ENCODE data around the gene MUL1. TPM values are rescaled to one million over a fixed set of nuclear protein-coding genes. Genes with fewer than 3 reads are reported as not detected.
A peak's percentile ranks its signal among the peaks of the same experiment; 100 is the strongest.

The MUL1 gene
- total and polyA plus RNA-seq, 2 of the 8 experiments (the other 6 are each of a cell fraction or from before 2014, with no cell fraction given): 16.4 to 20.8 TPM

- Histone ChIP-seq H2BK5ac (ENCODE audit: low read depth, low read length) (no peak overlapping the region), H3K14ac (ENCODE audit: insufficient read length) (no peak overlapping the region), H2BK15ac (ENCODE audit: low read length) (no peak overlapping the region), H3K23me2 (ENCODE audit: low read depth, low read length) (no peaks in the 10 kb centered on the region; the same call in 1 of the 2 replicates), H2AK5ac (ENCODE audit: low read depth, low read length) (no peak overlapping the region), H2AFZ (ENCODE audit: low read length) (peak overlapping the region; percentile 79; the same call in 1 of the 2 replicates), H3K23ac (ENCODE audit: insufficient read length) (no peak overlapping the region), H3K9me3 (ENCODE audit: insufficient read depth in 2 of 2, low read depth in 1 of 2, low read length in 1 of 2) (no peaks in the 10 kb centered on the region), H2BK20ac (ENCODE audit: low read length) (no peak overlapping the region), H3K36me3 (ENCODE audit: control insufficient read depth in 2 of 4, insufficient read depth in 4 of 4, low read length in 3 of 4) (no peaks in the 10 kb centered on the region), H3K4ac (replicated peaks; ENCODE audit: insufficient read length, low read depth, low read length) (no peak overlapping the region), H4K20me1 (replicated peaks in 1 of 2; ENCODE audit: control insufficient read depth in 1 of 2, insufficient read depth in 2 of 2, low read length in 2 of 2) (no peaks in the 10 kb centered on the region), H2BK12ac (ENCODE audit: low read depth, low read length) (no peak overlapping the region), H4K5ac (ENCODE audit: insufficient read length, low read depth, low read length) (peak overlapping the region; percentile 82), H4K91ac (replicated peaks; ENCODE audit: insufficient read length, low read length) (no peak overlapping the region), H3K18ac (ENCODE audit: extremely low read depth, low read length) (0 out of 2 replicates have a peak overlapping the region, but pooled peaks have one; percentile 10), H3K56ac (replicated peaks; ENCODE audit: insufficient read length, low read depth, low read length) (no peak overlapping the region), H3K4me1 (replicated peaks in 1 of 4; ENCODE audit: control insufficient read depth in 3 of 4, insufficient read depth in 4 of 4, low read length in 3 of 4) (peaks cover 0 to 3% (median 2%) of the 10 kb centered on the region in 4 experiments; a peak in 2 of 7 replicates), H3K4me2 (ENCODE audit: insufficient read depth in 1 of 2, low read depth in 2 of 2, low read length in 2 of 2) (peak overlapping the region; percentile 88 to 92), H2BK120ac (replicated peaks; ENCODE audit: low read depth, low read length) (no peak overlapping the region), H3K4me3 (ENCODE audit: extremely low read depth in 1 of 4, insufficient read depth in 2 of 4, low read depth in 3 of 4, low read length in 4 of 4) (peak overlapping the region; percentile 86 to 94 (median 88)), H3K79me1 (ENCODE audit: low read depth, low read length) (no peaks in the 10 kb centered on the region; the same call in 1 of the 2 replicates), H3K27me3 (replicated peaks in 1 of 4; ENCODE audit: control insufficient read depth in 3 of 4, extremely low read depth in 1 of 4, insufficient read depth in 3 of 4, low read length in 3 of 4) (peaks cover 0 to 3% (median 1%) of the 10 kb centered on the region in 4 experiments; a peak in 3 of 7 replicates), H3K9ac (replicated peaks in 1 of 4; ENCODE audit: extremely low read depth in 1 of 4, low read depth in 3 of 4, low read length in 3 of 4) (peak overlapping the region in 1 of 4 experiments; percentile 84; a peak in 1 of 7 replicates), H3K27ac (ENCODE audit: low read depth, low read length) (no peak overlapping the region), H4K8ac (ENCODE audit: extremely low read depth, insufficient read depth, low read length) (peak overlapping the region; percentile 93; the same call in 1 of the 2 replicates), H3K79me2 (ENCODE audit: control insufficient read depth in 1 of 2, insufficient read depth in 2 of 2, low read length in 2 of 2) (peaks cover 0 to 30% of the 10 kb centered on the region in 2 experiments; a peak in 3 of 4 replicates)
- DNase-seq (ENCODE audit: low read depth in 1 of 2, low spot score in 2 of 2): no peak
- CTCF ChIA-PET (ENCODE audit: partially characterized antibody): interaction anchor here (1.1 to 1.6 kb wide), 2 partner anchors 15 to 124 kb away, joined by 3 to 5 read pairs; no protein-coding TSS in a partner anchor
- WGBS, 2 experiments (ENCODE audit: extremely low coverage in 1 of 2, insufficient coverage in 1 of 2, insufficient read length in 1 of 2, insufficient replicate concordance in 2 of 2, low coverage in 1 of 2, low lambda C conversion rate in 2 of 2, missing lambda C conversion rate in 1 of 2): 69% methylated on average over 5 of the region's 5 CpGs; no CpG with 5 or more reads in 1 of the 2 experiments
- POLR2A ChIA-PET (ENCODE audit: partially characterized antibody): interaction anchor here (1.0 to 1.3 kb wide), 2 partner anchors 22 to 26 kb away, joined by 3 read pairs; partner anchors contain the start of gene CAMK2N1
- TF ChIP-seq HDAC6 (IDR thresholded peaks at IDR 0.05; ENCODE audit: low read depth, low read length): no peak
- TF ChIP-seq TCF12 (IDR thresholded peaks at IDR 0.05; ENCODE audit: low read depth, low read length): no peak
- TF ChIP-seq HDAC2 (IDR thresholded peaks at IDR 0.05; ENCODE audit: borderline replicate concordance in 1 of 2, low read depth in 2 of 2, low read length in 2 of 2): no peak
- TF ChIP-seq BRCA1 (IDR thresholded peaks at IDR 0.05; ENCODE audit: low read depth, low read length): no peak
- no peak for TF ChIP-seq SIN3A (conservative IDR thresholded peaks at IDR 0.05 in 1 of 2, IDR thresholded peaks at IDR 0.05 in 1 of 2; ENCODE audit: low read depth in 1 of 2, low read length in 2 of 2)
- no peak for TF ChIP-seq BCL11A (IDR thresholded peaks at IDR 0.05; ENCODE audit: low read depth in 2 of 2, low read length in 2 of 2)
- no peak for FAIRE-seq
These were observed 440 bp upstream of the MUL1 start for GRCh38 chr1:20508411-20508771.
